HG02870 (cell line): ENCODE results near the gene FLG.
"Not testable (repeated sequence)": the region's sequence is repeated elsewhere in the genome, so short reads cannot be mapped to it uniquely, and the experiment has no call there.

Experiments
- ATAC-seq: cut with Tn5 transposase; IDR thresholded peaks from one replicate; pipeline ENCODE4 v1.9.1; 2021; ENCODE audit warnings: mild to moderate bottlenecking, moderate library complexity; ENCODE audit not compliant: unreplicated experiment

FLG gene

GRCh38 chr1:152325111-152325510, at the start of gene FLG:
FLG (minus strand) TSS chr1:152325239; CDS start chr1:152315456, 9,783 bp downstream.
- ATAC-seq, result no peak

- no peak for ATAC-seq
Measured at GRCh38 chr1:152374451-152374850, 49.4 kb upstream of the FLG start.

GRCh38 chr1:152372672-152373071, 47.6 kb upstream of the FLG start:
- ATAC-seq, result no peak

GRCh38 chr1:152367436-152367835, 42.4 kb upstream of the FLG start:
- no peak for ATAC-seq

- no peak for ATAC-seq
Measured at GRCh38 chr1:152359906-152360305, 34.9 kb upstream of the FLG start, which contains the start of gene FLG2. FLG2 (minus strand) TSS chr1:152360006; CDS start chr1:152358884, 1,122 bp downstream.

GRCh38 chr1:152356736-152357135, 31.7 kb upstream of the FLG start:
- ATAC-seq, result no peak

GRCh38 chr1:152349611-152350010, 24.6 kb upstream of the FLG start:
- ATAC-seq, result no peak

GRCh38 chr1:152348447-152348846, 23.4 kb upstream of the FLG start:
- ATAC-seq, result no peak

GRCh38 chr1:152347116-152347728, 22.2 kb upstream of the FLG start:
- ATAC-seq, result peak; percentile 47

GRCh38 chr1:152344438-152344837, 19.4 kb upstream of the FLG start:
- ATAC-seq, result no peak

GRCh38 chr1:152343006-152343405, 18.0 kb upstream of the FLG start:
- no peak for ATAC-seq

GRCh38 chr1:152335399-152335798, 10.4 kb upstream of the FLG start:
- no peak for ATAC-seq

- ATAC-seq, result no peak
Measured at GRCh38 chr1:152328801-152329391, 3.9 kb upstream of the FLG start.

GRCh38 chr1:152313970-152314369, 11.1 kb downstream of the FLG start:
- ATAC-seq, result no peak

- no peak for ATAC-seq
Measured at GRCh38 chr1:152313319-152313801, 11.7 kb downstream of the FLG start.

GRCh38 chr1:152312169-152312568, 12.9 kb downstream of the FLG start:
- ATAC-seq, result not testable (repeated sequence)

- ATAC-seq, result no peak
Measured at GRCh38 chr1:152309955-152310354, 15.1 kb downstream of the FLG start.

- not testable (repeated sequence) for ATAC-seq
Measured at GRCh38 chr1:152309320-152309901, 15.6 kb downstream of the FLG start.

GRCh38 chr1:152308758-152309157, 16.3 kb downstream of the FLG start:
- not testable (repeated sequence) for ATAC-seq

- ATAC-seq, result not testable (repeated sequence)
Measured at GRCh38 chr1:152307970-152308369, 17.1 kb downstream of the FLG start.

GRCh38 chr1:152306123-152306522, 18.9 kb downstream of the FLG start:
- not testable (repeated sequence) for ATAC-seq

GRCh38 chr1:152304773-152305172, 20.3 kb downstream of the FLG start:
- ATAC-seq, result not testable (repeated sequence)
